Measurements from ENCODE around the gene USHBP1.

Gene USHBP1, protein sequence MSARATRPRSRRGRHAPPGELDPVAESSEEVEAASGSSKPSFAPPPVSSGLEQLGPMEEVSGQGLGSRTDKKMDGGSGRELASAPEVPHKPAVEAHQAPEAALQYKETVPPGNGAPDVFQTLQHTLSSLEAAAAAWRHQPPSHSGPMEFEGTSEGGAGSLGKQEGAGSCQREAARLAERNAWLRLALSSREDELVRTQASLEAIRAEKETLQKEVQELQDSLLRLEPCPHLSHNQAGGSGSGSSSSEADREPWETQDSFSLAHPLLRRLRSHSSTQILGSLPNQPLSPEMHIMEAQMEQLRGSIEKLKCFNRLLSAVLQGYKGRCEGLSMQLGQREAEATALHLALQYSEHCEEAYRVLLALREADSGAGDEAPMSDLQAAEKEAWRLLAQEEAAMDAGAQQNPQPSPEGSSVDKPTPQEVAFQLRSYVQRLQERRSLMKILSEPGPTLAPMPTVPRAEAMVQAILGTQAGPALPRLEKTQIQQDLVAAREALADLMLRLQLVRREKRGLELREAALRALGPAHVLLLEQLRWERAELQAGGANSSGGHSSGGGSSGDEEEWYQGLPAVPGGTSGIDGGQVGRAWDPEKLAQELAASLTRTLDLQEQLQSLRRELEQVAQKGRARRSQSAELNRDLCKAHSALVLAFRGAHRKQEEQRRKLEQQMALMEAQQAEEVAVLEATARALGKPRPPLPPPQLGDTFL

GRCh38 chr19:17264641-17264979 lies at the start of gene USHBP1:
TSS of gene USHBP1 (minus strand) at chr19:17264745. CDS start at chr19:17264299, 446 bp downstream.
- FAIRE-seq = no peak

DNA sequence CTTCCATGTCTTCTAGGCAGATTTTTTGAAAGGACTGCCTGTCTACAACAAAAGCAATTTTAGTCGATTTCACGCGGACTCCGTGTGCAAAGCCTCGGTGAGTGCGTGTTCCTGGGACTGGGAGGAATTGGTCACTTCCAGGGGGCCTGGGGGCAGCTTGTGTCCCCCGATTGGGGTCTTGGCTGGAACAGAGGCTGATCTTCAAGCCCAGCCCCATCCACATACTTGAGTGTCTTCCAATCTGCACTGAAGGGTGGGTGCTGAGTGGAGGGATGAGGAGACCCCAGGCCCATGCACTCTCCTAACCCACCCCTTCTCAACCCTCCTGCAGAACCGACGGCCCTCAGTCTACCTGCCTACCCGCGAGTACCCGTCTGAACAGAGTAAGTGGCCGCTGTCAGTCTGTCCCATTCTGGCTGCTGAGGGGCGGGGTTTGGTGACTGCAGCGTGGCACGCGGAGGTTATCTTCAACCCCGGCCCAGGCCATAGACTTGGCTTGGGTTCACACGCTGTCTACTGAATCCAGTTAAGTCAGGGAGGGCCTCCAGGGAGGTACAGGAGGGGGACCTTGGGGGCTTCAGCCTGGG lies 49.6 kb upstream of the USHBP1 start:
- FAIRE-seq (no peak), DNase-seq (ENCODE audit: insufficient read length, low spot score) (no peak)

More at GRCh38 chr19:17264641-17264979, at the start of gene USHBP1:
- DNase-seq (ENCODE audit: insufficient read length, low spot score) = no peak

DNA sequence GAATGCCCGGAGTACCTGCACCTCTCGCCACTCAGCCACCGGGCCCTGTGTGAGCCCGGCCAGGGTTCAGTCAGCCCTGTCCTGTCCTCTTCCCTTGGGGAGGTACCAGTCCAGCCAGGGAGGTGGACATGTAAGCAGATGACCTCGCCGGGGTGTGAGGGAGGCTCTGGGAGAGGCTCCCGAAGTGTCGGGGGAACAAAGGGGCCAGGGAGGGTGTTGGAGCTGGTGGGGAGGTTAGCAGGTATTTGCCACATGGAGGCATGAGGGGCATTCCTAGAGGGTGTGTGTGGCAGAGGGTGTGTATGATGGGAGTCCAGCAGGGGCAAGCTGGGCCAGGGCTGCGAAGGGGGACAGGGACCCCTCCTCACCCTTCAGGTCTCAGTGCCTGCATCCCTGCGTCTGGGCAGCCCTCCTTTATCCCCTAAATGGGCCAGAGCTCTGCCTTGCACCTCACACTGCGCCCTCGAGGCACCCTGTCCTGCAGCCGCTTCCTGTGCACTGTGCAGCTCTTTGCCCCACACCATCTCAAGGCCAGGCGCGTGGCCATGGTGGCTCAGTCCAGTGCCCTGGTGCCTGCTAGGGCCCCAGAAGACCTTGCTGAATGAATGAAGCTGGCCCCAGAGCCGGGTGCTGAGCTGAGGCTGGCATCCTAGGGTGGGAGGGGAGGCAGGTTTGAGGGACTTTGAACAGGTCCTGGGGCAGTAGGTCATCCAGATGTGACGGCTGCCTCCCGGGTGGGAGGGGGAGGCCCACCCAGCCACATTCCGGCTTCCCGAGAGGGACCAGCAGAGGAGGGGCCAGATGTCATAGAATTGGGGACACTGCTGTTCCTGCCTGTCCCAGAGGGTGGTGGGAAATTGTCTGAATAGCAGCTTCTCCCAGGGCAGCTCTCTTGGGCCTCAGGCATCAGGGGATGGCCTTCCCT lies 47.9 kb upstream of the USHBP1 start:
- no peak for FAIRE-seq

GRCh38 chr19:17311455-17312188 lies 47.1 kb upstream of the USHBP1 start:
- DNase-seq (ENCODE audit: insufficient read length, low spot score) = no peak
- FAIRE-seq = no peak

More for the DNA sequence above, 47.9 kb upstream of the USHBP1 start:
- DNase-seq (ENCODE audit: insufficient read length, low spot score) = no peak

- FAIRE-seq (peak; percentile 64), DNase-seq (ENCODE audit: insufficient read length, low spot score) (no peak)
Observed at GRCh38 chr19:17309965-17310461, 45.5 kb upstream of the USHBP1 start.

DNA sequence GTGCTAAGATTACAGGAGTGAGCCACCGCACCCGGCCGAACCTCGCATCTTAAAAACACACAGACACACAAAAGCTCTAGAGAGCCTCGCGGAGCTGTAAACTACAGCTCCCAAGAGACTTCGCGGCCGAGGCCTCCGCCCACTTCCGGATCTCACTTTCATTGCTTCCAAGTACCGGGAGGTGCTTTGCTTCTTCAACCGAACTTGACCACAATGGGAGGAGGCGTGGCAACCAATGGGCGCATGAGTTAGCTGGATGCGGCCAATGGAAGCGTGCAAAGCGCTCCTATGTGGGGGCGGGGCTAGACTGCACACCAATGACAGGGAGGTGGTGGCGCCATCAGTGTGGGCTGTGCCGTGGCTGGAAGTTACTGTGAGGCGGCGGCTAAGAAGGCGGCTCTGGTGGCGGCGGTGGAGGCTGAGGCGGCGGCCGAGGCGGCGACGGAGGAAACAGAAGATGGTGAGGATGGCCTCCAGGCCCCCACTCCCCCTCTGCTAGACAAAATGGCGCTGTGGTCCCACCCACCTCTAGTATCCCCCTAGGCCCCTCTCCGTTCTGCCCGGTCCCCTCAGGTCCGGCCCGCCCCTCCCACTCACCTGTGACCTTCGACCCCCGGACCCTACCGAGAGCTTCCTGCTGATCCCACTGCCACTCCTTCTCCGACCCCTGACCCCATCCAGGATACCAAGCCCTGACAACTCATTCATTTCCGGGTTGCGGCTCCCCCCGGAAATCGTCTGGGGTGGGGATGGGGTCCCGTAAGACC lies 44.8 kb upstream of the USHBP1 start, which contains the start of gene DDA1:
TSS of gene DDA1 (plus strand) at position 366 of the 767 bp plus-strand sequence. CDS start at position 458, 92 bp downstream.
- FAIRE-seq (peak; percentile 100), DNase-seq (ENCODE audit: insufficient read length, low spot score) (peak; percentile 97)

DNA sequence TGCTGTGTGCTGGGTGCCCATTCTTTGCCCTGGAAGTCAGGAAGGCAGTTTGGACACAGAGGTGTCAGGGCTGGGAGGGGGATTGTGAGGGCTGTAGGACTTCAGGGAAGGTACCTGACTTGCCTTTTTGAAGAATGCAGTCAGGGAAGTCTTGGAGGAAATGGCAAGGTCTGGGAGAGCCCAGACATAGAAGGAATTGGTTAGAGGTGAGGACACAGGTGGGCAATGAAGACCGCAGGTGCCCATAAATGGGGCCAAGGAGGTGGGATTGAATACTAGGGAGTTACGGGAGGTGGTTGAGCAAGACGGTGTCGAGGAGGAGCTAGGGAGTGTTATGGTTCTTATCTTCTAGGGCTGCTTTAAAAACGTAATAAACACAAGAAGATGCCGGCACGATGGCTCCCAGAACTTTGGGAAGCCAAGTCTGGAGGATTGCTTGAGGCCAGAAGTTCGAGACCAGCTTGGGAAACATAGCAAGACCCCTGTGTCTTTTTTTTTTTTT lies 43.4 kb upstream of the USHBP1 start:
- FAIRE-seq (no peak), DNase-seq (ENCODE audit: insufficient read length, low spot score) (no peak)

GRCh38 chr19:17306285-17306714 lies 41.8 kb upstream of the USHBP1 start:
- FAIRE-seq = peak; percentile 4
- no peak for DNase-seq (ENCODE audit: insufficient read length, low spot score)

- FAIRE-seq = peak; percentile 97
Observed at GRCh38 chr19:17305517-17306284, 41.2 kb upstream of the USHBP1 start, which contains the start of gene MRPL34. TSS of gene MRPL34 (plus strand) at chr19:17305872. CDS start at chr19:17305893, 21 bp downstream.

DNA sequence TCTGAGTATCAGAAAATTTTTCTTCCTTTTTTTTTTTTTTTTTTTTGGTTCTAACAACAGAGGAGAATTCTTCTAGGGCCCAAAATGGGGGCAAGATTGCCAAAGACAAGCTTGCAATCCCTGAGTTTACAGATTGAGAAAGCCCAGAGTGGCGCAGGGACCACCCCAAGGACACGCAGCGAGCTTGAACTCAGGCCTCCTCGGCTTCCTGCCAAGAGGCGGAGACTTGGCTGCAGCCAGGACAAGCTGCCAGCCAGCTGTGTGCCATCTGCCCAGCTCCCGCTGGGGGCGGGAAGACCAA lies 40.6 kb upstream of the USHBP1 start:
- DNase-seq (ENCODE audit: insufficient read length, low spot score) = no peak
- FAIRE-seq = no peak

More at GRCh38 chr19:17305517-17306284, 41.2 kb upstream of the USHBP1 start, which contains the start of gene MRPL34:
- no peak for DNase-seq (ENCODE audit: insufficient read length, low spot score)

DNA sequence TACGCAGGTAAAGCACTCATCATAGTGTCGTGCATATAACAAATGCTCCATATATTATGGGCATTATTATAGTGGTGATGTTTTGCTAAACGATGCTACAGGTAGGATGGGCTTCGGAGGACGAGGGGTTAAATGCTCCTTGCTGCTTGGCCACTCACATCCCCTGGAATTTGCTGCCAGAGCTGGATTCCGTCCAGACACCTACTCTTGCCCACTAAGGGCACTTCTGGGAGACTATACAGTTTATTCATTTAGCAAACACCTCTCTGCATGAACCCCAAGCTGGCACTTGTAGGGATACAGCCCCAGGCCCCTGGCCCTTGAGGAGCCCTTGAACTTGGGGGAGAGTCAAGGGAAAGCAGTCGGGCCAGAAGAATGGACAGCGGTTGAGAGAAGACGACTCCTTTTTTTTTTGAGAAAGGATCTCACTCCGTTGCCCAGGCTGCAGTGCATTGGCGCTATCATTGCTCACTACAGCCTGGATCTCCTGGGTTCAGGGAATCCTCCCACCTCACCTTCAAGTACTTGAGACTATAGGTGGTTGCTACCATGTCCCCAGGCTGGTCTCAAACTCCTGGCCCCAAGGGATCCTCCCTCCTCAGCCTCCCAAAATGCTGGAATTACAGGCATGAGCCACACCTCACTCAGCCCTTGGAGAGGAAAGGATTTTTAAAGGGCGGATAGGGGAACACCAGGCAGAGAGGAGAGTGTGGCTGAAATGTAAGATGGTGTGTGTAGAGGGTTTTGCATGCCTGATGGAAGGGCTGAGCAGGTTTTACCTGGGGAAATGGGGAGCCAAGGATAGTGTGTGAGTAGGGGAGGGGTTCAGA lies 40.1 kb upstream of the USHBP1 start:
- DNase-seq (ENCODE audit: insufficient read length, low spot score) (no peak), FAIRE-seq (peak; percentile 11)

- DNase-seq (ENCODE audit: insufficient read length, low spot score) (no peak), FAIRE-seq (no peak)
Observed at GRCh38 chr19:17303940-17304267, 39.4 kb upstream of the USHBP1 start.

DNA sequence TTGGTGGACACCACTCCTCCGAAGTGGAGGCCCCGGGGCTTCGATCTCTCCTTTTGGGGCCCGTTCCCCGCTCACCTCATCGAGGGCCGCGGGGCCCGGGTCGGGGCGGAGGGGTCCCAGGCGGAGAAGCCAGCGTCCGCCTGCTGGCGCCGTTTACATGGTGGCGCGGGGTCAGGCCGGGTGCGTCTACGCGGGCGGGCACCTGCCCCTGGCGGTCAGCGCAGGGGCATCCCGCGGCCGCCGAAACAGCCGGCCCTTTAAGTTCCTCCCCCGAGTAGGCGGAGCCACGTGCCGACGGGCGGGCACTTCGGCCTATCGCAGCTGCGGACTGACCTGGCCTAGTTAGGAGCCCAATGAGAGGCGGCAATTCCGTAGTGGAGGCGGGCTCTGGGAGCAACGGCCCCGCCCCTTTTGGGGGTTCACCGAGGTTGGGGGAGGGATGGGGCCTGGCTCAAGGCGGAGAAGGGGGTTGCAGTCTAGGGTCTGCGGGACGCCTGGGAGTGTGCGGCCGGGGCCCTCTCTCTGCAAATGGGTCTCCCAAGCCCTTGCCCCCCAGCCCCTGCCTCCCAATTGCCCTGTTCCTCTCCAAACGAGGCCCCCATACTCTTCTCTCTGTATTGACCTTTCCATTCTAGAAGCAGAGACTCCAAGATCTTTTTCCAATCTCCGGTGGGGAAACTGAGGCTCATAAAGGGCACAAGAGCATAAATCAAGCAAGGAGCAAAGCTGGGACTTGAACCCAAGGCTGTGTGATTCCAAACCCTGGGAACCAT lies 38.8 kb upstream of the USHBP1 start, which contains the start of gene ABHD8:
TSS of gene ABHD8 (minus strand) at position 259 of the 773 bp plus-strand sequence. CDS start 1,809 bp downstream, outside the sequence.
- FAIRE-seq = peak; percentile 89
- peak; percentile 95 for DNase-seq (ENCODE audit: insufficient read length, low spot score)

DNA sequence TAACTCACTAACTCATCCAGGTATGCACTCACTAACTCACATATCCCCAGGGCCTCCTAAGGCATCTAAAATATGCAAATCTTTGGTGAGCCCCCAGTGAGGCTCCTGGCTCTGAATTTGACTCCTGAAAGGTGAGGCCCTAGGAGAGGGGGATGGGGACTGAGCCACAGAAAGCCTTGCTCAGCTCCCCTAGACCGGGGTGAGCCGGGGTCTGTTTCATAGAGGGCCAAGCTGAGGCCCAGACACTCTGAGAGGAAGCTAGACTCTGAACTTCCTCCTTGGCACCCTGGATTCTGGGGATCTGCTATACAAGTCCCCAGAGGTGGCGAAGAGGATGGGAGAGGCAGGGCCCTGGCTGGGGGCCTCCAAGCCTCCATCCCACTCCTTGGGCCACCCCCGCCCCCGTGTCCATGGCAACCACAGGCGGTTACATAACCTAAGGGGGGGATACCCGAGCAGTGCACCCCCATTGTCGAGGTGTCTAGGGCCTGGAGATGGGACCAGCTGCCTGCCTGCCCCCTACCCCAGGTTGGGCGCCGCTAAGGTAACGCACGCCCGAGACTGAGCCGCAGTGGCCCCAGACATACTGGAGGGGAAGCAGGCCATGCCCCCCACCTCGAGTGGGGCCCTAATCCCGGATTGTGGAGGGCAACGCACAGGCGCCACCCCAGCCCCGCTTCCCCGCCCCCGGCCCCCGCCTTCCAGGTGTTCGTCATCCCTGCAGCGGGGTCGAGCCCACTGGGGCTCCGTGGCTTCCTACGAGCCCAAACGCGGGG lies 38.0 kb upstream of the USHBP1 start:
- DNase-seq (ENCODE audit: insufficient read length, low spot score) (no peak), FAIRE-seq (no peak)

DNA sequence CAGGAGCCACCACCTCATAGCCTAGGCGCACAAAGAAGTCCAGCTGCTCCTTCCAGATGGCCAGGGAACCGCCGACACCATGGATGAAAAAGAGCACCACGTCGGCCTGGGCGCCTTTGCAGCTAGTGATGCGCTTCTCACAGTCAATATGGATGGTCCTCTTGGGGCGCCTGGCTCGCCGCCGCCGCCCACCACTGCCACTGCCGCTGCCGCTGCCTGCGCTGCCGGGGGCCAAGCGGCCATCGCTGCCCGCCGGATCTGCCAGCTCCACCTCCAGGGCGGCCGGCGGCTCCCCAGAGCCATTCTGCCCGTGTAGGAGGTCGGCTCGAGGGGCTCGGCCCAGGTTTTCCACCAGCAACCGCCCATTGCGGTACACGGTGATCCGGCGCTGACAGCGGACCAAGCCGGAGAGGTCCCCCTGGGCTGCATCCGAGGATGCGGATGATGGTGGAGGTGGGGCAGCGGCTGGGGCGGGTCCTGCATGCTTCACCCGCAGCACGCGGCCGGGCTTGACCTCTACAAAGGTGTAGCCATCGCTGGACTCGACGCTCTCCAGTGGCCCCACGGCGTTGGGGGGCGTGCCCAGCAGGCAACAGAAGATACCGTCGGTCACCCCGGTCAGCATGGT lies 36.6 kb upstream of the USHBP1 start:
- FAIRE-seq (no peak), DNase-seq (ENCODE audit: insufficient read length, low spot score) (no peak)
